Choroid plexus epithelial cell (primary cell): ENCODE measurements around the gene PAWR.

Source experiments
- DNase-seq: peaks from one replicate; pipeline ENCODE4 v3.0.0-alpha.2; 2010; ENCODE audit warnings: low read depth
- H3K4me3 ChIP-seq: 2 replicates; pipeline ENCODE4 v1.5.1; 2011; ENCODE audit warnings: low read depth, mild to moderate bottlenecking, control low read depth, low read length, moderate library complexity
- CTCF ChIP-seq: conservative IDR thresholded peaks from 2 replicates; pipeline ENCODE4 v1.5.1; 2011; ENCODE audit warnings: low read depth, mild to moderate bottlenecking, control low read depth, inconsistent platforms, low read length, moderate library complexity

PAWR gene

DNA sequence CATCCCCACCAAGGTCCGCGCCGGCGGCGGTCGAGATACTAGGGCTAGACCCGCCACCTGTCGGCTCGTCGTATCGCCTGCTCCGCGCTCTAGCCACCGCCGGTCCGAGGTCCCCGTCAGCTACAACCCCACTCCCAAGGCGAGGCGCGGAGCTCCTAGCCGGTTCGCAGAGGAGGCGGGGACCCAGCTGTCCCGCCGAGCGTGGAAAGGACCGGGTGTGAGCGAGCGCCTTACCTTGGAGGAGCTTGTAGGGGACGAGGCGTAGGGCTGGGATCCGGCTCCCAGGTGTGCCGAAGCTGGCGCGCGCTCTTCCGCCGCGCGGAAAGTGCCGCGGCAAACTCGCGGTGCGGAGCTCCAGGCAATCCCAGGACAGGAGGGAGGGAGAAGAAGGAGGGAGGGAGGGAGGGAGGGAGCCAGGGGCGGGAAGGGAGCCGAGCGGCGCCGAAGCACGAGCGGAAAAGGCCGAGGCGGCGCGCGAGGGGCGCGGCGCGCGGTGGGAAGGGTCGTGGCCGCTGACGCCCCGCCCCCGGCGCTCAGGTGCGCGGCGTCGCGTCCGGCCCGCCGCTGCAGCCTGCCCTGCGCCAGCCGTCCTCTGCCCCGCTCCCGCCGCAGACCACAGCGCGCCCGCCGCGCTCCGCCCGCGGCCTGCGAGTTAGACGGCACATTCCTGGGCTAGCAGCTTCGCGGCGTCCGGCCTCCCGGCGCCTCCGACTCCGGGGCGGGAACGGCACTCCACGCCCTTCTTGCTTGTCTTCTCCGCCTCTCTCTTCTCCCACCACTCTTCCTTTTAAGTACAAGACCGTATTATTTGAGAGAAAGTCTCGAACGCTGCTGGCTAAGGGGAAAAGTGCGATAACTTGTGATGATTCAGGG, at the start of gene PAWR:
PAWR (minus strand) TSS at position 327 of the 873 bp plus-strand sequence. CDS start 720 bp downstream, outside the sequence.
- DNase-seq: peak; percentile 89
- peak; percentile 30 for TF ChIP-seq CTCF
- peak within 1 kb of the TSS; percentile 97 for H3K4me3 ChIP-seq

- H3K4me3 ChIP-seq: no peak overlapping the region
- peak; percentile 72 for TF ChIP-seq CTCF
Measured at GRCh38 chr12:79737875-79738718, 47.3 kb upstream of the PAWR start.

GRCh38 chr12:79732638-79733037, 41.9 kb upstream of the PAWR start:
- no peak for TF ChIP-seq CTCF
- DNase-seq: no peak
- H3K4me3 ChIP-seq: no peak overlapping the region

More at GRCh38 chr12:79737875-79738718, 47.3 kb upstream of the PAWR start:
- peak; percentile 82 for DNase-seq

DNA sequence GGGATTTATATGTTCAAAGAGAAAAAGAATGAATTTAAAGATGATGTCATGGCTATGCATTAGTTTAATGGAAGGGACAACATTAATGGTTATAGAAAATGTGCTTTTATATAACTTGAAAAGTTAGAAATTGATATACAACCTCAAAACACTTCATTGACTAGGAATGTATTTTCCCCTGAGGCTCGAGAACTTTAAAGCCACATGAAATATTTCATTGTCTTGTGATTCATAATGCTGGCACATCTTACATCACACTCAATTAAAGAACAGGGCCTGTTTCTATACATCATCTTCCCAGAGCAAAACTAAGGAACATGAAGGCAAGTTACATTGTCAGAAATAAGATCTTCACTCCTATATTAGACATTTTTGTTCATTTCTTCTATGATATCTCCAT, 35.2 kb upstream of the PAWR start:
- DNase-seq: peak; percentile 77
- H3K4me3 ChIP-seq: no peak overlapping the region
- no peak for TF ChIP-seq CTCF

GRCh38 chr12:79717006-79717405, 26.2 kb upstream of the PAWR start:
- no peak overlapping the region for H3K4me3 ChIP-seq
- DNase-seq: no peak
- no peak for TF ChIP-seq CTCF

DNA sequence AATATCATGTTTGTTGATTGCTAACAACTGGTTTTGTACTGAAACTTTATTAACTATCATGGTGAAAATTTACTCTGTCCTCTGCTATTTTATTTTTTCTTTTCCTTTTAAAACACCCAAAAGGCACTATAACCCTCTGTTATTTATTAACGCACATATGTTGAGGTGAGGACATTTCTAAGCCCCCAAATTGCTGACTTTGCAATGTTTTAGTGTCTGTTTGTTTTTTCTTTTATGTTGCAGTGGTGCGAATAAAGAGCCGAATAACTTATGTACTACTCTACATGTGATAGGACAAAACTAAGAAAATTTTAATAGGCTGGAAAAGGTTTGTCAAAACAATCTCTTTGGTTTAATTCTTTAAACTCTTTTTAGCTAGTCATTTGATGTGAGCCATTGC, 24.5 kb upstream of the PAWR start:
- H3K4me3 ChIP-seq: no peak overlapping the region
- no peak for TF ChIP-seq CTCF
- no peak for DNase-seq
